ENCODE data around the gene RNF26. TPM values are rescaled to one million over a fixed set of nuclear protein-coding genes. Genes with fewer than 3 reads are reported as not detected.

RNF26 gene
- total and polyA plus RNA-seq, 2 donors (not counting 1 experiment from before 2014, with no cell fraction given), result 7.1 to 22.9 TPM

DNA sequence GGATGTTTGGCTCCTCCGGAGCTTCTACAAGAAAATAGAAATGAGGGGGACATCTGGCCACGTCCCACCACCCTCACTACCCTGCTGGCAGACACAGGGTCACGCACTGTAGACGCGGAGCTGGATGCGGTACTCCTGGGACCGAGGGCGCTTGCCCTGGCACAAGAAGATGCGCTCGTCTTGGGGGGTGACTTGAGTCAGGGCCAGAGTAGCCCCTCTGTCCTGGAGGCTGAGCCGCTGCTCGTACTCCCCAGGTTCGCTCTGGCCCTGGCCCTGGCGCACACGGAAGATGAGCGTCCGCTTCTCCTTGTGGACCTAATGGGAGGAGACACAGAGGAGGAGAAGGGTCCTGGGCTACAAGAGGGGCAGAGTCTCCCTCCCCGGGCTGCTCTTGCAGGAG lies 19.6 kb upstream of the RNF26 start:
- no peak overlapping the region for H3K4me3 ChIP-seq (replicated peaks in 1 of 4; ENCODE audit: control extremely low read depth in 1 of 4, insufficient read depth in 1 of 4, low read depth in 3 of 4, low read length in 4 of 4)
- H3K4me1 ChIP-seq (ENCODE audit: control insufficient read depth, extremely low read depth, insufficient read depth, low read length), result peaks cover 11% of the 10 kb centered on the region
- TF ChIP-seq EZH2 (IDR thresholded peaks at IDR 0.05; ENCODE audit: low read length, missing control alignments), result no peak
- TF ChIP-seq, protein P1, sequence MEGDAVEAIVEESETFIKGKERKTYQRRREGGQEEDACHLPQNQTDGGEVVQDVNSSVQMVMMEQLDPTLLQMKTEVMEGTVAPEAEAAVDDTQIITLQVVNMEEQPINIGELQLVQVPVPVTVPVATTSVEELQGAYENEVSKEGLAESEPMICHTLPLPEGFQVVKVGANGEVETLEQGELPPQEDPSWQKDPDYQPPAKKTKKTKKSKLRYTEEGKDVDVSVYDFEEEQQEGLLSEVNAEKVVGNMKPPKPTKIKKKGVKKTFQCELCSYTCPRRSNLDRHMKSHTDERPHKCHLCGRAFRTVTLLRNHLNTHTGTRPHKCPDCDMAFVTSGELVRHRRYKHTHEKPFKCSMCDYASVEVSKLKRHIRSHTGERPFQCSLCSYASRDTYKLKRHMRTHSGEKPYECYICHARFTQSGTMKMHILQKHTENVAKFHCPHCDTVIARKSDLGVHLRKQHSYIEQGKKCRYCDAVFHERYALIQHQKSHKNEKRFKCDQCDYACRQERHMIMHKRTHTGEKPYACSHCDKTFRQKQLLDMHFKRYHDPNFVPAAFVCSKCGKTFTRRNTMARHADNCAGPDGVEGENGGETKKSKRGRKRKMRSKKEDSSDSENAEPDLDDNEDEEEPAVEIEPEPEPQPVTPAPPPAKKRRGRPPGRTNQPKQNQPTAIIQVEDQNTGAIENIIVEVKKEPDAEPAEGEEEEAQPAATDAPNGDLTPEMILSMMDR (conservative IDR thresholded peaks at IDR 0.05 in 1 of 2, IDR thresholded peaks at IDR 0.05 in 1 of 2; ENCODE audit: low read depth in 1 of 2, low read length in 2 of 2), result no peak
- H2AFZ ChIP-seq (ENCODE audit: low read length), result no peak overlapping the region
- no peaks in the 10 kb centered on the region for H3K79me2 ChIP-seq (ENCODE audit: control insufficient read depth, insufficient read depth, low read length)
- H3K27me3 ChIP-seq (ENCODE audit: control insufficient read depth, insufficient read depth, low read length), result peaks cover 8% of the 10 kb centered on the region
- H3K9ac ChIP-seq (ENCODE audit: insufficient read depth, low read length), result no peak overlapping the region
- no peak for DNase-seq (ENCODE audit: low read depth in 2 of 2)
- no peaks in the 10 kb centered on the region for H4K20me1 ChIP-seq (ENCODE audit: control insufficient read depth, extremely low read depth, insufficient read depth, low read length)
- peaks cover 2% of the 10 kb centered on the region for H3K36me3 ChIP-seq (ENCODE audit: control insufficient read depth, insufficient read depth, low read length)
- H3K4me2 ChIP-seq (ENCODE audit: extremely low read depth, insufficient read depth, low read length), result no peak overlapping the region
- no peak overlapping the region for H3K27ac ChIP-seq (ENCODE audit: insufficient read depth, low read length)
- H3K9me3 ChIP-seq (ENCODE audit: control insufficient read depth, insufficient read depth, low read depth, low read length), result no peaks in the 10 kb centered on the region

DNA sequence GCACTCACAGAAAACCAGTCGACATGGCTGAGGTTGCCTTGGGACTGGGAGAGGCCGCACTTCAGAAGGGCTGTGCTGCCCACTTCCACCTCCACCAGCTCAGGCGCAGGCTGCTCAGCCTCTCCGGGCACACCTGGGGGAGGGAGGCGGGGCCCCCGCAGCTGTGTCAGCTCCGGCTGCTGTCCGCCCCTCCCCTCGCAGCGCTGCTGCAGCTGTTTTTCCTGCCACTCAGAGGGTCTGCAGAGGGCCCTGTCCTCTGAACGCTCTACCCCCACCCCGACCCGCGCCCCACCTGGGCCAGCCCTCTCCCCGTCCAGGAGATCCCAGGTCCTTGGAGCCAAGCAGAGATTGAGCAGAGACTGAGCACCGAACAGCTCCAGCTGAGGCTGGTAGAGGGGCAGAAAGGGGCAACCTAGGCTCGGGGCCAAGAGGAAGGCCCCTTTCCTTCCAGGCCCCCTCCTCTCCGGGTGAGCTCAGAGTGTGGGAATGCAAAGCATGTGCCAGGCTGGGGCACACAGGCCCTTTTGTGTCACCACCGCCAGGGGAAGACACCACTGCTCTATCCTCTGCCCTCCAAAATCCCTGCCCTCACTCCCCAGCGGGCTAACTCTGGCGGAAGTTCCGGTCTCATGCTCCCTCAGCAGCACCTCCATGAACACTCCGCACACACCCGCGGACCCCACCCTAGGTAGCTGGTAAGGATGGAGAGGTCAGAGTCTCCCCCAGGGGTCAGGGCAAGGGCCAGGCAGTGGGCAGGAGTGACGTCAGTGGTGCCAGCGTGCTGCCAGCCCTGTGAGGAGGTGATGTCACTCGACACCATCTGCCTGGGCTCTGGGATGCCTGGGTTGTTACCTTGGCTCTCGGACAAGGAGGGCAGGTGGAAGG lies 19.0 kb upstream of the RNF26 start:
- H3K27ac ChIP-seq (ENCODE audit: insufficient read depth, low read length), result no peak overlapping the region
- peak in 1 of 2 donors; percentile 18 for DNase-seq (ENCODE audit: low read depth in 2 of 2)

More for the DNA sequence above, 19.0 kb upstream of the RNF26 start:
- Histone ChIP-seq H3K36me3 (ENCODE audit: control insufficient read depth, insufficient read depth, low read length) (peaks cover 2% of the 10 kb centered on the region), H3K9me3 (ENCODE audit: control insufficient read depth, insufficient read depth, low read depth, low read length) (no peaks in the 10 kb centered on the region), H3K4me3 (replicated peaks in 1 of 4; ENCODE audit: control extremely low read depth in 1 of 4, insufficient read depth in 1 of 4, low read depth in 3 of 4, low read length in 4 of 4) (peak overlapping the region in 2 of 4 experiments; percentile 49 to 53), H3K79me2 (ENCODE audit: control insufficient read depth, insufficient read depth, low read length) (no peaks in the 10 kb centered on the region), H3K9ac (ENCODE audit: insufficient read depth, low read length) (no peak overlapping the region), H3K4me1 (ENCODE audit: control insufficient read depth, extremely low read depth, insufficient read depth, low read length) (peaks cover 12% of the 10 kb centered on the region), H3K4me2 (ENCODE audit: extremely low read depth, insufficient read depth, low read length) (peak overlapping the region; percentile 30), H4K20me1 (ENCODE audit: control insufficient read depth, extremely low read depth, insufficient read depth, low read length) (no peaks in the 10 kb centered on the region), H3K27me3 (ENCODE audit: control insufficient read depth, insufficient read depth, low read length) (peaks cover 8% of the 10 kb centered on the region), H2AFZ (ENCODE audit: low read length) (no peak overlapping the region)
- TF ChIP-seq, protein P1 (conservative IDR thresholded peaks at IDR 0.05 in 1 of 2, IDR thresholded peaks at IDR 0.05 in 1 of 2; ENCODE audit: low read depth in 1 of 2, low read length in 2 of 2), result no peak
- TF ChIP-seq EZH2 (IDR thresholded peaks at IDR 0.05; ENCODE audit: low read length, missing control alignments), result no peak

Data from fibroblast of lung (primary cell).